SJCRH30 (cell line): ENCODE measurements around the gene TREML4. TPM values are rescaled to one million over a fixed set of nuclear protein-coding genes. Genes with fewer than 3 reads are reported as not detected.

Experiments used
- DNase-seq, 2 experiments: peaks; one replicate each; pipeline ENCODE4 v3.0.0-alpha.2; 2015 to 2020
- H3K27ac ChIP-seq: fragments of 250-450 bp; sonication (Bioruptor Pico); 2 replicates; pipeline ENCODE4 v1.5.1; 2020; ENCODE audit warnings: mild to moderate bottlenecking, moderate library complexity
- H3K27me3 ChIP-seq: fragments of 250-450 bp; sonication (Bioruptor Pico); 2 replicates; pipeline ENCODE4 v1.5.1; 2020; ENCODE audit warnings: mild to moderate bottlenecking, moderate library complexity
- H3K36me3 ChIP-seq: fragments of 250-450 bp; sonication (Bioruptor Pico); 2 replicates; pipeline ENCODE4 v1.5.1; 2020; ENCODE audit warnings: mild to moderate bottlenecking, moderate library complexity
- H3K4me1 ChIP-seq: fragments of 250-450 bp; sonication (Bioruptor Pico); 2 replicates; pipeline ENCODE4 v1.5.1; 2020; ENCODE audit warnings: mild to moderate bottlenecking, moderate library complexity
- H3K4me3 ChIP-seq: fragments of 250-450 bp; sonication (Bioruptor Pico); 2 replicates; pipeline ENCODE4 v1.5.1; 2020; ENCODE audit warnings: mild to moderate bottlenecking, moderate library complexity
- H3K9me3 ChIP-seq: fragments of 250-450 bp; sonication (Bioruptor Pico); replicated peaks from 2 replicates; pipeline ENCODE4 v1.5.1; 2020; ENCODE audit warnings: mild to moderate bottlenecking, moderate library complexity
- total RNA-seq: library from RNA; depleted of rRNA; stranded (reverse); fragments of >200 nt; shearing (Covaris generic); gene quantifications from 2 replicates; pipeline ENCODE4 v1.2.3, GENCODE V29; 2014

The TREML4 gene
- total RNA-seq, 1 experiment from 2014 or later, result 0.06 TPM

- no peak overlapping the region for H3K4me3 ChIP-seq
- peak; percentile 84 to 86 for DNase-seq
- H3K27me3 ChIP-seq, result no peaks in the 10 kb centered on the region
- H3K36me3 ChIP-seq, result no peaks in the 10 kb centered on the region
- H3K4me1 ChIP-seq, result peaks cover 44% of the 10 kb centered on the region
- H3K9me3 ChIP-seq, result no peaks in the 10 kb centered on the region
- peak overlapping the region; percentile 73 for H3K27ac ChIP-seq
Measured at GRCh38 chr6:41255638-41256246, 27.6 kb downstream of the TREML4 start.

- no peaks in the 10 kb centered on the region for H3K36me3 ChIP-seq
- DNase-seq, result peak in 1 of 2 experiments; percentile 9
- no peaks in the 10 kb centered on the region for H3K27me3 ChIP-seq
- no peaks in the 10 kb centered on the region; the same call in 1 of the 2 replicates for H3K9me3 ChIP-seq
- no peak overlapping the region for H3K4me3 ChIP-seq
- peak overlapping the region; percentile 73; the same call in 1 of the 2 replicates for H3K27ac ChIP-seq
- peaks cover 44% of the 10 kb centered on the region for H3K4me1 ChIP-seq
Measured at GRCh38 chr6:41256383-41256782, 28.2 kb downstream of the TREML4 start.

DNA sequence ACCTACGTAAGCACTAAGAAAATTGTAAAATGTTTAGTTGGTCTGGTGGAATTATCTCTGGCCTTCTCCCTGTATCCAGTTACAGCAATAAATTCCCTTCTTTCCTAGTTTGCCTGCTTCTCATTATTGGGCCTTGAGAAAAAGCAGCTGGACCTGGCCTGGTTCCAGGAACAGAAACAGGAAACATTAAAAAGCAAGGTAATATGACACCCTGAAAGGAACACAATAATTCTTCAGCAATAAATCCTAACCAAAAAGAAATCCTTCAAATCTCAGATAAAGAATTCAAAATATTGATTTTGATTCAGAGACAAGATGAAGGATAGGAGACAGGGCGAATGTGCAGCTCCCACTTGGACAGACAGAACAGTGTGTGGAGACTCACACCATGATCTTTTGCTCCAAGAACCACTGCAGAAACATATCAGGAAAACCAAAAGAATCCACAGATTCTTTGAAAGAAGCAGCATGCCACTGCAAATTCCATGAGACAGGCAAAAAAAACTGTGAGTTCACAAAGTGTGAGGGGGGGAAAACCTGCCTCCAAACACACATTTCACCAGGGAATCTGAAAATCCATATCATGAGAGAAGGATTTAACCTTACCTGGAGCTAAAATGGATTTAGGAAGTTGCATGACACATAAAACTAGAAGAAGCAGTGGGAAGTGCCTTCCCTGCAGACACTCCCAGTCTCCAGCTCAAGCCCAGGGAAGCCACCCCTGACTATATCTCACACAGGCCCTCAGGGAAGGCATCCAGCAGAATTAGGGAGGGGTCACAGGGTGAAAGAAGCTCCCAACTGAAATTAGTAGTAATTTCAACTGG, 29.4 kb downstream of the TREML4 start:
- H3K27me3 ChIP-seq, result no peaks in the 10 kb centered on the region
- DNase-seq, result peak; percentile 67 to 83

DNA sequence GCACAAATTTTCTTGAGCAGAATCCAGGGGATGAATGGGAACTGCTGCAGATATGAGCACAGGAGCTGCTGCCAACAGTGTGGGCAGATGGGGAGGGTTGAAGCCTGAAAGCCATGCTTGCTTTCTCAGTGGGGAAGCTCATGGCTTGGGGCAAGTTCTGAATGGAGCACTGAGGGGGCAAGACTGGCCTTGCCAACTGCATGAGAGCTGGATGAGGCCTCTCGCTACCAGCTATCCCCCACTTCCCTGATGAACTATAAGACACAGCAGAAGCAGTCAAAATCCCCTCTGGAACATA, 30.0 kb downstream of the TREML4 start:
- DNase-seq, result no peak
- Histone ChIP-seq H3K9me3 (peaks cover 4% of the 10 kb centered on the region; the same call in 1 of the 2 replicates), H3K36me3 (no peaks in the 10 kb centered on the region), H3K27ac (no peak overlapping the region; the same call in 1 of the 2 replicates), H3K4me1 (peaks cover 44% of the 10 kb centered on the region), H3K27me3 (no peaks in the 10 kb centered on the region), H3K4me3 (no peak overlapping the region)

More for the DNA sequence above, 29.4 kb downstream of the TREML4 start:
- Histone ChIP-seq H3K36me3 (no peaks in the 10 kb centered on the region), H3K27ac (peak overlapping the region; percentile 20; the same call in 1 of the 2 replicates), H3K9me3 (peaks cover 2% of the 10 kb centered on the region; the same call in 1 of the 2 replicates), H3K4me3 (no peak overlapping the region), H3K4me1 (peaks cover 44% of the 10 kb centered on the region)

GRCh38 chr6:41262401-41262800, 34.3 kb downstream of the TREML4 start:
- no peak for DNase-seq
- Histone ChIP-seq H3K9me3 (peaks cover 10% of the 10 kb centered on the region; the same call in 1 of the 2 replicates), H3K27me3 (no peaks in the 10 kb centered on the region), H3K36me3 (no peaks in the 10 kb centered on the region), H3K4me1 (peaks cover 8% of the 10 kb centered on the region; the same call in 1 of the 2 replicates), H3K4me3 (no peak overlapping the region), H3K27ac (no peak overlapping the region)

- H3K27ac ChIP-seq, result no peak overlapping the region
- no peak for DNase-seq
- H3K4me3 ChIP-seq, result no peak overlapping the region
- H3K9me3 ChIP-seq, result peaks cover 10% of the 10 kb centered on the region; the same call in 1 of the 2 replicates
- no peaks in the 10 kb centered on the region; the same call in 1 of the 2 replicates for H3K4me1 ChIP-seq
- H3K27me3 ChIP-seq, result no peaks in the 10 kb centered on the region
- no peaks in the 10 kb centered on the region for H3K36me3 ChIP-seq
Measured at GRCh38 chr6:41263267-41263666, 35.1 kb downstream of the TREML4 start.

DNA sequence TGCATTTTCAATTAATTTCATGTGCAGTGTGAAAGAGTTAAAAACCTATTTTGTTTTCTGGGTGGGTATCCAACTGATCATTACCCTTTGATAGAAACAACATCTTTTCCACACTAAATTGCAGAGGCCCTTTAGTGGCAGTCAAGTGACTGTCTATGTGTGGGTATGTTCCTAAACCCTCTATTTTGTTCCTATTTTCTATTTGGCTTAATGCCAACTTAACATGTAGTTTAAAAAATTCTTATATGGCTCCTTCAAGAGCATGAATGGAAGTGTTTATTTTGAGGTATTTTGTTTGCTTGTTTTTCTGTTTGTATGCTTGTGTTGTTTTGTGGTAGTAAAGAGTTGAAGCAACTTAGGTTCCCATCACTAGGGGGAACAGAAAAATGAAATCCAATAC, 38.4 kb downstream of the TREML4 start:
- Histone ChIP-seq H3K9me3 (peaks cover 10% of the 10 kb centered on the region; the same call in 1 of the 2 replicates), H3K36me3 (no peaks in the 10 kb centered on the region), H3K27me3 (no peaks in the 10 kb centered on the region), H3K4me1 (no peaks in the 10 kb centered on the region), H3K4me3 (no peak overlapping the region), H3K27ac (no peak overlapping the region)
- no peak for DNase-seq

GRCh38 chr6:41268478-41268877, 40.3 kb downstream of the TREML4 start:
- Histone ChIP-seq H3K36me3 (no peaks in the 10 kb centered on the region), H3K4me1 (no peaks in the 10 kb centered on the region), H3K27me3 (no peaks in the 10 kb centered on the region), H3K4me3 (no peak overlapping the region), H3K9me3 (peaks cover 2% of the 10 kb centered on the region; the same call in 1 of the 2 replicates), H3K27ac (no peak overlapping the region)
- no peak for DNase-seq

DNA sequence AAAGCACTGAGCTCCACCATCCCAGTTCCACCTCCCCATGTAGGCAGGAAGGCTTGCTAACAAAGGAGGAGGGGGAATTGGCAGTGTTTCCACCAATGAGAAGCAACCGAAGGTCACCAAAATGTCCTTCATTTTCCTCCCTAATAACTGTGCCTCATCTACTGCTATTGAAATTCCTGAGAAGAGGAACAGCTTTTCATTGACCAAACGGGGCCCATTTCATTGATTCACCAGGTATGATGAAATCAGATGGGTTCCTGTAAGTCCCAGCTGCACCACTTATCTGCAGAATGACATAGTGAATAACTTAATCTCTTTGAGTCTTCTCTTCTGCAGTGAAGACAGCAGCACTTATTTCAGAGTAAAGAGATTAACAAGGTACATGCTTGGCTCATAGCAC, 41.0 kb downstream of the TREML4 start:
- DNase-seq, result no peak
- Histone ChIP-seq H3K4me3 (no peak overlapping the region), H3K27me3 (no peaks in the 10 kb centered on the region), H3K9me3 (no peaks in the 10 kb centered on the region), H3K4me1 (no peaks in the 10 kb centered on the region), H3K27ac (no peak overlapping the region), H3K36me3 (no peaks in the 10 kb centered on the region)

GRCh38 chr6:41269716-41270115, 41.6 kb downstream of the TREML4 start:
- Histone ChIP-seq H3K36me3 (no peaks in the 10 kb centered on the region), H3K9me3 (no peaks in the 10 kb centered on the region), H3K4me1 (no peaks in the 10 kb centered on the region), H3K27ac (no peak overlapping the region), H3K4me3 (no peak overlapping the region), H3K27me3 (no peaks in the 10 kb centered on the region)
- no peak for DNase-seq

GRCh38 chr6:41271901-41272395, 43.8 kb downstream of the TREML4 start:
- H3K27me3 ChIP-seq, result no peaks in the 10 kb centered on the region
- no peak for DNase-seq
- H3K9me3 ChIP-seq, result no peaks in the 10 kb centered on the region
- no peak overlapping the region for H3K4me3 ChIP-seq
- no peaks in the 10 kb centered on the region for H3K4me1 ChIP-seq
- H3K27ac ChIP-seq, result no peak overlapping the region
- no peaks in the 10 kb centered on the region for H3K36me3 ChIP-seq

- H3K36me3 ChIP-seq, result no peaks in the 10 kb centered on the region
- no peak overlapping the region for H3K27ac ChIP-seq
- no peaks in the 10 kb centered on the region for H3K4me1 ChIP-seq
- H3K4me3 ChIP-seq, result no peak overlapping the region
- no peaks in the 10 kb centered on the region for H3K27me3 ChIP-seq
- no peaks in the 10 kb centered on the region for H3K9me3 ChIP-seq
- DNase-seq, result no peak
Measured at GRCh38 chr6:41272591-41273240, 44.6 kb downstream of the TREML4 start.

DNA sequence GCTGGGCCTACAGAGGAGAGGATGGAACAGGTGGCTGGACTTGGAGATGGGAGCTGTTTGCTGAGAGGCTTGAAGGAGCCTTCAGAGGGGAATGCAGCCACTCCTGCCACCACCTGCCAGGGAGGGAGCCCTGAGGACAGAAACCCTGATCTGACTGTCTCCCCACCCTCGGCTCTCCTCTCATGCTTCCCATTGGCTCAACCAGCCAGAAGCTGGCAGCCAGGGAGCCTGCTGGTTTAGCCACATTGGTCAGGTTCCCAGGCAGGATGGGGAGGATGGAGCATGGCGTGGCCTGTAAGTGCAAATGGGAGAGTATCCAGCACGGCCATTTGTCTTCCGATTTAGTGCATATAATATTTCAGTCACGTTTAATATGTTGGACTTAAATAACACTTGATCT, 45.6 kb downstream of the TREML4 start:
- DNase-seq, result no peak
- Histone ChIP-seq H3K9me3 (no peaks in the 10 kb centered on the region), H3K4me1 (no peaks in the 10 kb centered on the region), H3K27me3 (no peaks in the 10 kb centered on the region), H3K4me3 (no peak overlapping the region), H3K36me3 (no peaks in the 10 kb centered on the region), H3K27ac (no peak overlapping the region)

GRCh38 chr6:41274256-41274655, 46.1 kb downstream of the TREML4 start:
- Histone ChIP-seq H3K9me3 (no peaks in the 10 kb centered on the region), H3K27me3 (no peaks in the 10 kb centered on the region), H3K27ac (no peak overlapping the region), H3K4me3 (no peak overlapping the region), H3K36me3 (no peaks in the 10 kb centered on the region), H3K4me1 (no peaks in the 10 kb centered on the region)
- DNase-seq, result no peak

- DNase-seq, result no peak
- Histone ChIP-seq H3K4me1 (no peaks in the 10 kb centered on the region), H3K36me3 (no peaks in the 10 kb centered on the region), H3K4me3 (no peak overlapping the region), H3K9me3 (no peaks in the 10 kb centered on the region), H3K27me3 (no peaks in the 10 kb centered on the region), H3K27ac (no peak overlapping the region)
Measured at GRCh38 chr6:41275489-41275888, 47.3 kb downstream of the TREML4 start.
